NCI-H82 treated with DMSO at 0.1 percent for 48 hours (cell line): ENCODE data around the gene PAPPA2.

Source experiments
- DNase-seq: peaks from one replicate; lab custom pipeline; 2025; ENCODE audit not compliant: unreplicated experiment; lab: John Stamatoyannopoulos, UW

The PAPPA2 gene

GRCh38 chr1:176885341-176885740 is 422.4 kb downstream of the PAPPA2 start:
- no peak for DNase-seq

- no peak for DNase-seq
These were observed 422.8 kb downstream of the PAPPA2 start for GRCh38 chr1:176885751-176886150.

GRCh38 chr1:176888471-176889032 is 425.6 kb downstream of the PAPPA2 start:
- DNase-seq: no peak

GRCh38 chr1:176893625-176894352 is 430.8 kb downstream of the PAPPA2 start:
- DNase-seq: no peak

- no peak for DNase-seq
These were observed 431.5 kb downstream of the PAPPA2 start for GRCh38 chr1:176894450-176894849.
